ENCODE measurements around the gene TMEM201.
"Not testable (repeated sequence)": the region's sequence is repeated elsewhere in the genome, so short reads cannot be mapped to it uniquely, and the experiment has no call there.

The TMEM201 gene

DNA sequence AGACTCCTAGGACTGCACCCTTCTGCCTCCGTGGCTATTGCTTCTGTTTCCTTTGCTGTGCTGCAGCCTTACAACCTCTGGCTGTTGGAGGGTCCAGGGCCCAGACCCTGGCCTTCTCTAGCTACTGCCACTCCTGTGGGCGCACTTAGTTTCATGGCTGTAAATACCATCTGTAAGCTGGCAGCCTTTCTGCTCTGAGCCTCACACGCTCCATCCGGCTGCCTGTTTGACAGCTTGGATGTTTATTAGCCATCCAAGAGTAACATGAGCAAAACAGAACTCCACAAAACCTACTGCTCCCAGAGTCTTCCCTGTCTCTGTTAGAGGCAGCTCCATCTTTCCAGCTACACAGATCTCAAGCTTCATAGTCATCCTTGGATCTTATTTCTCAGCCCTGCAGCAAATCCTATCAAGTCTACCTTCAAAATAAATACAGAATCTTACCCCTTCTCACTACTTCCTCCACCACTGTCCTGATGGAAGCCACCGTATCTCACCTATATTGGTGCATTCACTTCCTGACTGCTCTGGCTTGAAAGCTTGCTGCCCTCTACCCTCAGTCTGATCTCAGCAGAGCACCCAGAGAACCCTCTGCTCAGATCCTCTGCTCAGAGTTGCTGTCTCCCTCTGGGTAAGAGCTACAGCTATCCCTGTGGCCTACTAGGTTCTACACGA lies 30.3 kb upstream of the TMEM201 start:
- H3K27ac ChIP-seq (ENCODE audit: low read depth, low read length): no peak overlapping the region
- WGBS: 89% methylated on average over 6 of the region's 6 CpGs
- H3K9me3 ChIP-seq (ENCODE audit: insufficient read depth, low read depth, low read length): no peaks in the 10 kb centered on the region
- peaks cover 49% of the 10 kb centered on the region for H3K36me3 ChIP-seq (ENCODE audit: insufficient read depth, low read length)
- no peak overlapping the region for H3K9ac ChIP-seq (ENCODE audit: low read depth, low read length)
- H3K27me3 ChIP-seq (ENCODE audit: insufficient read depth, low read length): peaks cover 53% of the 10 kb centered on the region
- H3K4me1 ChIP-seq (ENCODE audit: insufficient read depth, low read length): no peaks in the 10 kb centered on the region
- no peak overlapping the region for H3K4me3 ChIP-seq (ENCODE audit: low read length)

DNA sequence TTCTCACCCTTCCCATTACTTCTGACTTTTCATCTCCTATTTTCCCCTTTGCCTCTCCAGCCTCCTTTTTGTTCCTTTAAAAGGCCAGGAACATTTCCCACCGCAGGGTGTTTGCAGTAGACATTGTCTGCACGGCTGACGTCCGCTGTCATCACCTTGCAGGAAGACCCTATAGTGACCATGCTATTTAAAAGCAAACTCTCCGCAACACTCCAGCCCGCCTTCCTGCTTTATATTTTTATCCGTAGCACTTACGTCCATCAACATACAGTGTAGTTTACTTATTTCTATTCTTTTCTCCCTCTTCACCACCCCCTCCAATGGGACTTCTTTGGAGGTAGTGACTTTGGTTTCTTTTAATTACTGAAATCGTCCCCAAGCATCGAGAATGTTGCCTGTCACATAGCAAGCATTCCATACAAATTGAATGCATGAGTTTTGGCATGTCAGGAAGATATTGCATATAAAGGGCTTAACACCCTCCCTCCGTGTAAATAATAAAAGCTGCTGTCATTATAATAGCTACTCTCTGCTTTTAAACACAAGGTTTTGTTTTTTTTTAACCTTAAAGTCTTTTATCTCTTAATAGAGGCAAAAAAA lies 29.7 kb upstream of the TMEM201 start:
- Histone ChIP-seq H3K27me3 (ENCODE audit: insufficient read depth, low read length) (peaks cover 53% of the 10 kb centered on the region), H3K4me3 (ENCODE audit: low read length) (no peak overlapping the region), H3K36me3 (ENCODE audit: insufficient read depth, low read length) (peaks cover 48% of the 10 kb centered on the region), H3K9me3 (ENCODE audit: insufficient read depth, low read depth, low read length) (no peaks in the 10 kb centered on the region), H3K27ac (ENCODE audit: low read depth, low read length) (no peak overlapping the region), H3K4me1 (ENCODE audit: insufficient read depth, low read length) (no peaks in the 10 kb centered on the region), H3K9ac (ENCODE audit: low read depth, low read length) (no peak overlapping the region)
- 89% methylated on average over 10 of the region's 11 CpGs for WGBS

DNA sequence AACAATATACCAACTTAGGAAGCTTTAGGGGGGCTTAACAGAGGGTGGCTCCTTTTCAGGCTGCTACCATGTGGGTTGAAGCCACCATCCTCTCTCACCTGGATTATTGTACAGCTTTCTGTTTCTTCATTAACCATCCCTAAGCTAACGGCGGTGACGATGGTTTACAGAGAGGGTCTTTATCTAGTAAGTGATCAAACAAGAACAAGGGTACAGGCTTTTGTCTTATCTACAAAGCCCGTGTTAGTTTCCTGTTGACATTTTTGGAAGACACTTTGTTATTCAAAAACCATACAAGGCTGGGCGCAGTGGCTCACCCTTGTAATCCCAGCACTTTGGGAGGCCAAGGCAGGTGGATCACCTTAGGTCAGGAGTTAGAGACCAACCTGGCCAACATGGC lies 29.0 kb upstream of the TMEM201 start:
- WGBS: 69% methylated on average over 5 of the region's 5 CpGs
- Histone ChIP-seq H3K4me3 (ENCODE audit: low read length) (no peak overlapping the region), H3K9me3 (ENCODE audit: insufficient read depth, low read depth, low read length) (no peaks in the 10 kb centered on the region), H3K27ac (ENCODE audit: low read depth, low read length) (no peak overlapping the region), H3K4me1 (ENCODE audit: insufficient read depth, low read length) (no peaks in the 10 kb centered on the region), H3K36me3 (ENCODE audit: insufficient read depth, low read length) (peaks cover 47% of the 10 kb centered on the region), H3K27me3 (ENCODE audit: insufficient read depth, low read length) (peaks cover 53% of the 10 kb centered on the region), H3K9ac (ENCODE audit: low read depth, low read length) (no peak overlapping the region)

DNA sequence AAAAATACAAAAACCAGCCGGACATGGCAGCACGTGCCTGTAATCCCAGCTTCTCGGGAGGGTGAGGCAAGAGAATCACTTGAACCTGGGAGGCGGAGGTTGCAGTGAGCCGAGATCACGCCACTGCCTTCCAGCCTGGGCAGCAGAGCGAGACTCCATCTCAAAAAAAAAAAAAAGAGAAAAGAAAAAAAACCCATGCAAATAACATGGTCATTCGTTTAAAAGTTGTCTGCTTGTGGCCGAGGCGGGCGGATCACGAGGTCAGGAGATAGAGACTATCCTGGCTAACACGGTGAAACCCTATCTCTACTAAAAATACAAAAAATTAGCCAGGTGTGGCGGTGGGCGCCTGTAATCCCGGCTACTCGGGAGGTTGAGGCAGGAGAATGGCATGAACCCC lies 28.6 kb upstream of the TMEM201 start:
- not testable (repeated sequence) for H3K4me3 ChIP-seq (ENCODE audit: low read length); H3K9me3 ChIP-seq (ENCODE audit: insufficient read depth, low read depth, low read length); H3K27ac ChIP-seq (ENCODE audit: low read depth, low read length); H3K4me1 ChIP-seq (ENCODE audit: insufficient read depth, low read length); H3K9ac ChIP-seq (ENCODE audit: low read depth, low read length)
- peaks cover 53% of the 10 kb centered on the region for H3K27me3 ChIP-seq (ENCODE audit: insufficient read depth, low read length)
- H3K36me3 ChIP-seq (ENCODE audit: insufficient read depth, low read length): peaks cover 44% of the 10 kb centered on the region
- WGBS: 92% methylated on average over 17 of the region's 17 CpGs

DNA sequence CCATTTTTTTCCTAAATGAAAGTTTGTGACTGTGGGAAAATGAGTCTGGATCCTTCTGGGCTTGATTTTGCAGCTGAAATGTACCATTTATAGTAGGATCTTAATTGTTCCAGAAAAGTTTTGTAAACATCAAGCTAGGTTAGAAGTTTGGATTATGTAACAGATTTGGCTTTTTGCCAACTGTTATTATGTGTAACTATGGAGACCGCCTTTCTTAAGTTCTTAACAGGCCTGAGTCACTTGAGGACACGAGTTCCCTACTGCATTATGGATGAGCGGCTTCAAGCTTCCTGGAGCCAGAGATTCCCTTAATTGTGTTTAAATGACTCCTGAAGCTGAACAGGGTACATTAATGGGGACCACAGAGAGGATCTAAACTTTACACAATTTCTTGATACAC lies 27.3 kb upstream of the TMEM201 start:
- peaks cover 47% of the 10 kb centered on the region for H3K27me3 ChIP-seq (ENCODE audit: insufficient read depth, low read length)
- no peaks in the 10 kb centered on the region for H3K4me1 ChIP-seq (ENCODE audit: insufficient read depth, low read length)
- H3K9ac ChIP-seq (ENCODE audit: low read depth, low read length): no peak overlapping the region
- WGBS: 98% methylated on average over 3 of the region's 3 CpGs
- H3K36me3 ChIP-seq (ENCODE audit: insufficient read depth, low read length): peaks cover 31% of the 10 kb centered on the region
- no peaks in the 10 kb centered on the region for H3K9me3 ChIP-seq (ENCODE audit: insufficient read depth, low read depth, low read length)
- no peak overlapping the region for H3K4me3 ChIP-seq (ENCODE audit: low read length)
- no peak overlapping the region for H3K27ac ChIP-seq (ENCODE audit: low read depth, low read length)

DNA sequence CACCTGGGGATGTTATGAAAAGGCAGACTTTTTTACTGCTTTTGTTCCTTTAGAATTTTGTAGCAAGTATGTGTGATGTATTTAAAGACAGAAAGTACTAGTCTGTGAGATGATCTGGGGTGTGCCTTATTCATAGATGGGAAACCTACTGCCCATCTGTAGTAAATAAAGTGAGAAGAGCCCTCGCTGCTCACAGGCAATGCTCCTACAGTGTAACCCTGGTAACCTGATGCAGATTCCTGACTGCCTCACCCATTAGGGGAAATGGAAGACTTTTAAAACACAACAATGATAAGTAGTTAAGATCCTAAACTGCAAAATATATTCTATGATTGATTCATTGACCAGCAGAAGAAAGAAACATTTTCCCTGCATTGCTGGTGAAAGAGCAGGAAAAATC lies 19.4 kb upstream of the TMEM201 start:
- Histone ChIP-seq H3K9ac (ENCODE audit: low read depth, low read length) (no peak overlapping the region), H3K36me3 (ENCODE audit: insufficient read depth, low read length) (peaks cover 17% of the 10 kb centered on the region), H3K4me3 (ENCODE audit: low read length) (no peak overlapping the region), H3K27ac (ENCODE audit: low read depth, low read length) (no peak overlapping the region), H3K27me3 (ENCODE audit: insufficient read depth, low read length) (no peaks in the 10 kb centered on the region), H3K9me3 (ENCODE audit: insufficient read depth, low read depth, low read length) (no peaks in the 10 kb centered on the region), H3K4me1 (ENCODE audit: insufficient read depth, low read length) (no peaks in the 10 kb centered on the region)
- WGBS: 80% methylated on average over 1 of the region's 1 CpG

DNA sequence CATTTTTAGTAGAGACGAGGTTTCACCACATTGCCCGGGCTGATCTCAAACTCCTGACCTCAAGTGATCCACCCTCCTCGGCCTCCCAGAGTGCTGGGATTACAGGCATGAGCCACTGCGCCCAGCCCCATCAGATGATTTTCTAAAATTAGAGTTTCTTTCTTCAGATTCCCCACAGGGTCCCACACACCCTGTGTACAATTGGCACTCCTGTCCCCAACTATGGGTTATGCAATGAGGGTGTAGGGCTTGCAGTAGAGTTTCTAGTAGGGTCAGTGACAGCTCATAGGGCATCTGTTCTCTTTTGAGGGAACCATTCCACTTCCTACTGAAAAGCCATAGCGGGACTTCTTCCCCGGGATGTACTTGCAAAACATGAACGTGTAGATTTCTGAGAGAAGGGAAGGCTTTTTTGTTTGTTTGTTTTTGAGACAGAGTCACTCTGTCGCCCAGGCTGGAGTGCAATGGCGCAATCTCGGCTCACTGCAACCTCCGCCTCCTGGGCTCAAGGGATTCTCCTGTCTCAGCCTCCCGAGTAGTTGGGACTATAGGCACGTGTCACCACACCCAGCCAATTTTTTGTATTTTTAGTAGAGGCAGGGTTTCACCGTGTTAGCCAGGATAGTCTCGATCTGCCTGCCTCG lies 17.7 kb upstream of the TMEM201 start:
- H3K27me3 ChIP-seq (ENCODE audit: insufficient read depth, low read length); H3K4me1 ChIP-seq (ENCODE audit: insufficient read depth, low read length); H3K9me3 ChIP-seq (ENCODE audit: insufficient read depth, low read depth, low read length); H3K4me3 ChIP-seq (ENCODE audit: low read length); H3K27ac ChIP-seq (ENCODE audit: low read depth, low read length); H3K9ac ChIP-seq (ENCODE audit: low read depth, low read length): not testable (repeated sequence)
- WGBS: 95% methylated on average over 16 of the region's 16 CpGs
- peaks cover 22% of the 10 kb centered on the region for H3K36me3 ChIP-seq (ENCODE audit: insufficient read depth, low read length)

DNA sequence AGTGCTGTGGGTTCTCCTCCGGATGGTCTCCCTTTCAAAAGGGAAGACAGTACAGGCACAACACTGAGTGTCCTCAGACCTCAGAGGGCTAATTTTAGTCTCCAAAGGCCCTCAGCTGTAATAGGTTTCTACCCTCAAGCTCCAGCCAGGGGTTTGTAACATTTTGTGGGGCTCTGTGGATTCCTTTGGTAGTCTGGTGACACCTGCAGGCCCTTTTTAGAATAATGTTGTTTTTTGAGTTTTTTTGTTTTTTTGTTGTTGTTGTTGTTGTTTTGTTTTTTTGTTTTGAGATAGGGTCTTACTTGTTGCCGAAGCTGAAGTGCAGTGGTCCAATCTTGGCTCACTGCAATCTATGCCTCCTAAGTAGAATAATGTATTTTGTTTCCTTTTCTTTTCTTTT lies 15.0 kb upstream of the TMEM201 start:
- H3K27ac ChIP-seq (ENCODE audit: low read depth, low read length): no peak overlapping the region
- WGBS: 96% methylated on average over 2 of the region's 2 CpGs
- no peaks in the 10 kb centered on the region for H3K27me3 ChIP-seq (ENCODE audit: insufficient read depth, low read length)
- H3K36me3 ChIP-seq (ENCODE audit: insufficient read depth, low read length): peaks cover 35% of the 10 kb centered on the region
- no peaks in the 10 kb centered on the region for H3K4me1 ChIP-seq (ENCODE audit: insufficient read depth, low read length)
- no peaks in the 10 kb centered on the region for H3K9me3 ChIP-seq (ENCODE audit: insufficient read depth, low read depth, low read length)
- H3K9ac ChIP-seq (ENCODE audit: low read depth, low read length): no peak overlapping the region
- H3K4me3 ChIP-seq (ENCODE audit: low read length): no peak overlapping the region

DNA sequence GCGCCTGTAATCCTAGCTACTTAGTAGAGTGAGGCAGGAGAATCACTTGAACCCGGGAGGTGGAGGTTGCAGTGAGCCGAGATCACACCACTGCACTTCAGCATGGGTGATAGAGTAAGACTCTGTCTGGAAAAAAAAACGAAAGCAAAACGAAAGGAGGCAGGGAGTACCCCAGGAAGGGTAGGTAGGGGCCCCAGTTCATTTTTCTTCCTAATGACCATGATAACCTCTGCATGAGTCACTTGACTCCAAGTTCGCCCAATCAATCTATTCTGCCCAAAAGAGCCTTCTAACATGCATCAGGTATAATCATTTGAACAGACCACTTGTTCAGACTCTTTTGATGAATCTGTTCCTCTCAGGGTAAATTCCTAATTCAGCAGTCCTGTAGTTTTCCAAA lies 13.2 kb upstream of the TMEM201 start:
- Histone ChIP-seq H3K27me3 (ENCODE audit: insufficient read depth, low read length) (no peaks in the 10 kb centered on the region), H3K9me3 (ENCODE audit: insufficient read depth, low read depth, low read length) (no peaks in the 10 kb centered on the region), H3K27ac (ENCODE audit: low read depth, low read length) (no peak overlapping the region), H3K36me3 (ENCODE audit: insufficient read depth, low read length) (peaks cover 46% of the 10 kb centered on the region), H3K4me3 (ENCODE audit: low read length) (no peak overlapping the region), H3K9ac (ENCODE audit: low read depth, low read length) (no peak overlapping the region), H3K4me1 (ENCODE audit: insufficient read depth, low read length) (no peaks in the 10 kb centered on the region)
- WGBS: 95% methylated on average over 6 of the region's 6 CpGs

DNA sequence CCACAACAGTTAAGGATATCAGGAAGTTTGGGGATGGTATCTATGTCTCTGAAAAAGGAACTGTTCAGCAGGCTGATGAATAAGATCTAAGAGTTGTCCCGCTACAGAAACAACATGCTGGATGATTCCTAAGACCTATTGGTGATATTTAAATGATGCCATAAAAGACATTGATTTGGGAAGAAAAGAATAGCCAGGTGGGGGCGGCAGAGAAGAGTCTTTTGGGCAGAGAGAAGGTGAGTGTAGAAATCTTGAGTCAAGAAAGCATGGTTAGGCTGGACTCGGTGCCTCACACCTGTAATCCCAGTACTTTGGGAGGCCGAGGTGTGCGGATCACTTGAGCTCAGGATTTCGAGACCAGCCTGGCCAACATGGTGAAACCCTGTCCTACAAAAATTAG lies 11.8 kb upstream of the TMEM201 start:
- Histone ChIP-seq H3K9ac (ENCODE audit: low read depth, low read length) (no peak overlapping the region), H3K27ac (ENCODE audit: low read depth, low read length) (no peak overlapping the region), H3K4me1 (ENCODE audit: insufficient read depth, low read length) (no peaks in the 10 kb centered on the region), H3K36me3 (ENCODE audit: insufficient read depth, low read length) (peaks cover 50% of the 10 kb centered on the region), H3K4me3 (ENCODE audit: low read length) (no peak overlapping the region), H3K9me3 (ENCODE audit: insufficient read depth, low read depth, low read length) (no peaks in the 10 kb centered on the region), H3K27me3 (ENCODE audit: insufficient read depth, low read length) (no peaks in the 10 kb centered on the region)
- 89% methylated on average over 6 of the region's 6 CpGs for WGBS

DNA sequence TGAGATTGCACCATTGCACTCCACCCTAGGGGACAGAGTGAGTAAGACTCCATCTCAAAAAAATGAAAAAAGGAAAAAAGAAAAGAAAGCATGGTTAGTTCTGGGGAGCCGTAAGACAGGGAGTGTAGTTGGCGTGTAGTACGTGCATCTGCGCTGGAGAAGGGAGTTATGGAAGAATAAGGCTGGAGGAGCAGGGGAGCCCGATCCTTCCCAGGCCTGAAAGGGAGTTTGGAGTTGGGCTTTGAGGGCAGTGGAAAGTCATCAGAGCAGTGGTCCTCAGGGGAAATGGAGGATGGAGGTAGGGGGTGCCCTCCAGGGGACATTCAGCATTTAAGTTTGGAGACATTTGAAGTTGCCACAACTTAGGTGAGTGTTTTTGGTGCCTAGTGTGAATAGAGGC lies 11.3 kb upstream of the TMEM201 start:
- H3K4me3 ChIP-seq (ENCODE audit: low read length): no peak overlapping the region
- 85% methylated on average over 5 of the region's 5 CpGs for WGBS
- H3K36me3 ChIP-seq (ENCODE audit: insufficient read depth, low read length): peaks cover 53% of the 10 kb centered on the region

More for the DNA sequence above, 11.3 kb upstream of the TMEM201 start:
- H3K27me3 ChIP-seq (ENCODE audit: insufficient read depth, low read length): no peaks in the 10 kb centered on the region
- H3K9ac ChIP-seq (ENCODE audit: low read depth, low read length): no peak overlapping the region
- H3K4me1 ChIP-seq (ENCODE audit: insufficient read depth, low read length): no peaks in the 10 kb centered on the region
- no peak overlapping the region for H3K27ac ChIP-seq (ENCODE audit: low read depth, low read length)
- H3K9me3 ChIP-seq (ENCODE audit: insufficient read depth, low read depth, low read length): no peaks in the 10 kb centered on the region
